HCT116 (cell line): ENCODE results near the gene OR52K2.
"Not testable (repeated sequence)": the region's sequence is repeated elsewhere in the genome, so short reads cannot be mapped to it uniquely, and the experiment has no call there.

Experiments
- CEBPB ChIP-seq: IDR thresholded peaks from 2 replicates; pipeline ENCODE4 v1.6.1; 2012; ENCODE audit warnings: low read depth
- EZH2 ChIP-seq: fragments of 200-600 bp; sonication (generic); IDR thresholded peaks from 2 replicates; pipeline ENCODE4 v1.6.1; 2017; ENCODE audit warnings: antibody characterized with exemption, mixed run types
- EZH2phosphoT487 ChIP-seq: fragments of 200-600 bp; IDR thresholded peaks from 2 replicates; pipeline ENCODE4 v1.6.1; 2018; ENCODE audit warnings: antibody characterized with exemption, borderline replicate concordance
- FOSL1 ChIP-seq: IDR thresholded peaks from 2 replicates; pipeline ENCODE4 v1.6.1; 2012; ENCODE audit warnings: low read depth
- JUND ChIP-seq: IDR thresholded peaks from 2 replicates; pipeline ENCODE4 v1.6.1; 2012
- POLR2A ChIP-seq: IDR thresholded peaks from 2 replicates; pipeline ENCODE4 v1.7.0; 2011; ENCODE audit warnings: borderline replicate concordance; ENCODE audit not compliant: insufficient read depth, insufficient read length; ENCODE audit errors: extremely low read depth
- POLR2AphosphoS5 ChIP-seq: IDR thresholded peaks from 2 replicates; pipeline ENCODE4 v1.6.1; 2011; ENCODE audit warnings: mild to moderate bottlenecking, low read depth, low read length, moderate library complexity
- RAD21 ChIP-seq: IDR thresholded peaks from 2 replicates; pipeline ENCODE4 v1.6.1; 2012; ENCODE audit warnings: low read depth, mild to moderate bottlenecking
- SP1 ChIP-seq: IDR thresholded peaks from 2 replicates; pipeline ENCODE4 v1.6.1; 2012; ENCODE audit warnings: low read depth
- SRF ChIP-seq: IDR thresholded peaks from 2 replicates; pipeline ENCODE4 v1.6.1; 2012; ENCODE audit warnings: low read depth
- YY1 ChIP-seq: IDR thresholded peaks from 2 replicates; pipeline ENCODE4 v1.6.1; 2011; ENCODE audit warnings: low read length, low read depth, moderate library complexity, mild to moderate bottlenecking; ENCODE audit not compliant: insufficient replicate concordance; ENCODE audit errors: extremely low read depth
- TF ChIP-seq, protein P1 (sequence below), 3 experiments: fragments of 200-600 bp in 1 of 3; sonication (generic) in 1 of 3; IDR thresholded peaks in 2 of 3; conservative IDR thresholded peaks in 1 of 3; 2 replicates each; pipeline ENCODE4 v1.5.1; 2012 to 2017; ENCODE audit warnings: low read depth in 2 of 3, low read length in 2 of 3, antibody characterized with exemption in 1 of 3, borderline replicate concordance in 1 of 3, control low read depth in 1 of 3, mild to moderate bottlenecking in 1 of 3, mixed read lengths in 1 of 3, mixed run types in 1 of 3, moderate library complexity in 1 of 3; ENCODE audit not compliant: insufficient read depth in 1 of 3
- TF ChIP-seq, protein P2 (sequence below): IDR thresholded peaks from 2 replicates; pipeline ENCODE4 v1.6.1; 2011; ENCODE audit warnings: mild to moderate bottlenecking, low read length, moderate library complexity; ENCODE audit not compliant: insufficient replicate concordance; ENCODE audit errors: extremely low read depth
- TF ChIP-seq, protein P3 (sequence below): IDR thresholded peaks from 2 replicates; pipeline ENCODE4 v1.6.1; 2012; ENCODE audit warnings: low read depth

DNA sequence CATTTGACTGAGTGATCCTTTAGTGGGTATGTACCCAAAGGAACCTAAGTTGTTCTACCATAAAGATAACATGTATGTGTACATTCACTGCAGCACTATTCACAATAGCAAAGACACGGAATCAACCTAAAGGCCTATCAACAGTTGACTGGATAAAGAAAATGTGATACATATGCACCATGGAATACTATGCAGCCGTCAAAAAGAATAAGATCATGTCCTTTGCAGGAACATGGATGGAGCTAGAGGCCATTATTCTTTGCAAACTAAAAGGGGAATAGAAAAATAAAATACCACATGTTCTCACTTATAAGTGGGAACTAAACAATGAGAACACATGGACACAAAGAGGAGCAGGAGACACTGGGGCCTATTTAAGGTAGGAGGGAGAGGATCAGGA lies 42.3 kb downstream of the OR52K2 start:
- TF ChIP-seq, protein P1, sequence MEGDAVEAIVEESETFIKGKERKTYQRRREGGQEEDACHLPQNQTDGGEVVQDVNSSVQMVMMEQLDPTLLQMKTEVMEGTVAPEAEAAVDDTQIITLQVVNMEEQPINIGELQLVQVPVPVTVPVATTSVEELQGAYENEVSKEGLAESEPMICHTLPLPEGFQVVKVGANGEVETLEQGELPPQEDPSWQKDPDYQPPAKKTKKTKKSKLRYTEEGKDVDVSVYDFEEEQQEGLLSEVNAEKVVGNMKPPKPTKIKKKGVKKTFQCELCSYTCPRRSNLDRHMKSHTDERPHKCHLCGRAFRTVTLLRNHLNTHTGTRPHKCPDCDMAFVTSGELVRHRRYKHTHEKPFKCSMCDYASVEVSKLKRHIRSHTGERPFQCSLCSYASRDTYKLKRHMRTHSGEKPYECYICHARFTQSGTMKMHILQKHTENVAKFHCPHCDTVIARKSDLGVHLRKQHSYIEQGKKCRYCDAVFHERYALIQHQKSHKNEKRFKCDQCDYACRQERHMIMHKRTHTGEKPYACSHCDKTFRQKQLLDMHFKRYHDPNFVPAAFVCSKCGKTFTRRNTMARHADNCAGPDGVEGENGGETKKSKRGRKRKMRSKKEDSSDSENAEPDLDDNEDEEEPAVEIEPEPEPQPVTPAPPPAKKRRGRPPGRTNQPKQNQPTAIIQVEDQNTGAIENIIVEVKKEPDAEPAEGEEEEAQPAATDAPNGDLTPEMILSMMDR (IDR thresholded peaks at IDR 0.05 in 2 of 3, conservative IDR thresholded peaks at IDR 0.05 in 1 of 3; ENCODE audit: borderline replicate concordance in 1 of 3, insufficient read depth in 1 of 3, low read depth in 2 of 3, low read length in 2 of 3): not testable (repeated sequence)
- not testable (repeated sequence) for TF ChIP-seq POLR2AphosphoS5, EZH2, SP1, FOSL1, POLR2A, CEBPB, JUND, EZH2phosphoT487, YY1, SRF, RAD21
- TF ChIP-seq, protein P2, sequence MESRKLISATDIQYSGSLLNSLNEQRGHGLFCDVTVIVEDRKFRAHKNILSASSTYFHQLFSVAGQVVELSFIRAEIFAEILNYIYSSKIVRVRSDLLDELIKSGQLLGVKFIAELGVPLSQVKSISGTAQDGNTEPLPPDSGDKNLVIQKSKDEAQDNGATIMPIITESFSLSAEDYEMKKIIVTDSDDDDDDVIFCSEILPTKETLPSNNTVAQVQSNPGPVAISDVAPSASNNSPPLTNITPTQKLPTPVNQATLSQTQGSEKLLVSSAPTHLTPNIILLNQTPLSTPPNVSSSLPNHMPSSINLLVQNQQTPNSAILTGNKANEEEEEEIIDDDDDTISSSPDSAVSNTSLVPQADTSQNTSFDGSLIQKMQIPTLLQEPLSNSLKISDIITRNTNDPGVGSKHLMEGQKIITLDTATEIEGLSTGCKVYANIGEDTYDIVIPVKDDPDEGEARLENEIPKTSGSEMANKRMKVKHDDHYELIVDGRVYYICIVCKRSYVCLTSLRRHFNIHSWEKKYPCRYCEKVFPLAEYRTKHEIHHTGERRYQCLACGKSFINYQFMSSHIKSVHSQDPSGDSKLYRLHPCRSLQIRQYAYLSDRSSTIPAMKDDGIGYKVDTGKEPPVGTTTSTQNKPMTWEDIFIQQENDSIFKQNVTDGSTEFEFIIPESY: not testable (repeated sequence)
- TF ChIP-seq, protein P3, sequence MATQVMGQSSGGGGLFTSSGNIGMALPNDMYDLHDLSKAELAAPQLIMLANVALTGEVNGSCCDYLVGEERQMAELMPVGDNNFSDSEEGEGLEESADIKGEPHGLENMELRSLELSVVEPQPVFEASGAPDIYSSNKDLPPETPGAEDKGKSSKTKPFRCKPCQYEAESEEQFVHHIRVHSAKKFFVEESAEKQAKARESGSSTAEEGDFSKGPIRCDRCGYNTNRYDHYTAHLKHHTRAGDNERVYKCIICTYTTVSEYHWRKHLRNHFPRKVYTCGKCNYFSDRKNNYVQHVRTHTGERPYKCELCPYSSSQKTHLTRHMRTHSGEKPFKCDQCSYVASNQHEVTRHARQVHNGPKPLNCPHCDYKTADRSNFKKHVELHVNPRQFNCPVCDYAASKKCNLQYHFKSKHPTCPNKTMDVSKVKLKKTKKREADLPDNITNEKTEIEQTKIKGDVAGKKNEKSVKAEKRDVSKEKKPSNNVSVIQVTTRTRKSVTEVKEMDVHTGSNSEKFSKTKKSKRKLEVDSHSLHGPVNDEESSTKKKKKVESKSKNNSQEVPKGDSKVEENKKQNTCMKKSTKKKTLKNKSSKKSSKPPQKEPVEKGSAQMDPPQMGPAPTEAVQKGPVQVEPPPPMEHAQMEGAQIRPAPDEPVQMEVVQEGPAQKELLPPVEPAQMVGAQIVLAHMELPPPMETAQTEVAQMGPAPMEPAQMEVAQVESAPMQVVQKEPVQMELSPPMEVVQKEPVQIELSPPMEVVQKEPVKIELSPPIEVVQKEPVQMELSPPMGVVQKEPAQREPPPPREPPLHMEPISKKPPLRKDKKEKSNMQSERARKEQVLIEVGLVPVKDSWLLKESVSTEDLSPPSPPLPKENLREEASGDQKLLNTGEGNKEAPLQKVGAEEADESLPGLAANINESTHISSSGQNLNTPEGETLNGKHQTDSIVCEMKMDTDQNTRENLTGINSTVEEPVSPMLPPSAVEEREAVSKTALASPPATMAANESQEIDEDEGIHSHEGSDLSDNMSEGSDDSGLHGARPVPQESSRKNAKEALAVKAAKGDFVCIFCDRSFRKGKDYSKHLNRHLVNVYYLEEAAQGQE: not testable (repeated sequence)
